Duodenal mucosa (tissue), 2 donors: ENCODE data around the gene NKIRAS2.

Source experiments
- H3K27ac ChIP-seq: one replicate; pipeline ENCODE4 v1.7.0; 2013; ENCODE audit warnings: low read depth, low read length
- H3K27me3 ChIP-seq, 2 donors: one replicate each; pipeline ENCODE4 v1.7.0; 2013; ENCODE audit warnings: low read length in 2 of 2, control low read depth in 1 of 2; ENCODE audit not compliant: insufficient read depth in 2 of 2, control insufficient read depth in 1 of 2
- H3K36me3 ChIP-seq, 2 donors: one replicate each; pipeline ENCODE4 v1.7.0; 2013; ENCODE audit warnings: low read length in 2 of 2, control low read depth in 1 of 2; ENCODE audit not compliant: insufficient read depth in 2 of 2, control insufficient read depth in 1 of 2
- H3K4me1 ChIP-seq, 2 donors: one replicate each; pipeline ENCODE4 v1.7.0; 2013; ENCODE audit warnings: low read length in 2 of 2, control low read depth in 1 of 2; ENCODE audit not compliant: insufficient read depth in 2 of 2, control insufficient read depth in 1 of 2
- H3K4me3 ChIP-seq, 2 donors: one replicate each; pipeline ENCODE4 v1.7.0; 2013; ENCODE audit warnings: low read length in 2 of 2, low read depth in 1 of 2
- H3K9ac ChIP-seq, 2 donors: one replicate each; pipeline ENCODE4 v1.7.0; 2013; ENCODE audit warnings: low read length in 2 of 2, low read depth in 1 of 2
- H3K9me3 ChIP-seq, 2 donors: one replicate each; pipeline ENCODE4 v1.7.0; 2013; ENCODE audit warnings: low read length in 2 of 2, control low read depth in 1 of 2; ENCODE audit not compliant: control insufficient read depth in 1 of 2

NKIRAS2 gene

GRCh38 chr17:41976142-41976768 lies 43.6 kb upstream of the NKIRAS2 start:
- Histone ChIP-seq H3K9ac (no peak overlapping the region), H3K4me1 (peaks cover 12 to 14% of the 10 kb centered on the region in 2 donors), H3K27ac (no peak overlapping the region), H3K9me3 (no peaks in the 10 kb centered on the region), H3K27me3 (no peaks in the 10 kb centered on the region), H3K4me3 (no peak overlapping the region), H3K36me3 (peaks cover 20 to 83% of the 10 kb centered on the region in 2 donors)

GRCh38 chr17:41977991-41978390 lies 41.9 kb upstream of the NKIRAS2 start:
- H3K9ac ChIP-seq = no peak overlapping the region
- H3K9me3 ChIP-seq = no peaks in the 10 kb centered on the region
- H3K4me1 ChIP-seq = peaks cover 7 to 12% of the 10 kb centered on the region in 2 donors
- peaks cover 25 to 86% of the 10 kb centered on the region in 2 donors for H3K36me3 ChIP-seq
- no peak overlapping the region for H3K27ac ChIP-seq
- no peaks in the 10 kb centered on the region for H3K27me3 ChIP-seq
- no peak overlapping the region for H3K4me3 ChIP-seq

GRCh38 chr17:41982026-41982760 lies 37.7 kb upstream of the NKIRAS2 start:
- Histone ChIP-seq H3K4me1 (peaks cover 0 to 4% of the 10 kb centered on the region in 2 donors), H3K4me3 (no peak overlapping the region), H3K27ac (no peak overlapping the region), H3K27me3 (no peaks in the 10 kb centered on the region), H3K9ac (no peak overlapping the region), H3K9me3 (no peaks in the 10 kb centered on the region), H3K36me3 (peaks cover 19 to 83% of the 10 kb centered on the region in 2 donors)

GRCh38 chr17:41984454-41984853 lies 35.4 kb upstream of the NKIRAS2 start:
- Histone ChIP-seq H3K9ac (no peak overlapping the region), H3K4me3 (no peak overlapping the region), H3K27me3 (no peaks in the 10 kb centered on the region), H3K36me3 (peaks cover 38 to 90% of the 10 kb centered on the region in 2 donors), H3K4me1 (no peaks in the 10 kb centered on the region), H3K9me3 (no peaks in the 10 kb centered on the region), H3K27ac (no peak overlapping the region)

GRCh38 chr17:41985919-41986318 lies 34.0 kb upstream of the NKIRAS2 start:
- Histone ChIP-seq H3K36me3 (peaks cover 45 to 91% of the 10 kb centered on the region in 2 donors), H3K27ac (no peak overlapping the region)

GRCh38 chr17:41986634-41987033 lies 33.3 kb upstream of the NKIRAS2 start:
- Histone ChIP-seq H3K36me3 (peaks cover 43 to 92% of the 10 kb centered on the region in 2 donors), H3K27me3 (no peaks in the 10 kb centered on the region), H3K9ac (no peak overlapping the region), H3K27ac (no peak overlapping the region), H3K9me3 (no peaks in the 10 kb centered on the region), H3K4me3 (no peak overlapping the region), H3K4me1 (peaks cover 8 to 10% of the 10 kb centered on the region in 2 donors)

More at GRCh38 chr17:41985919-41986318, 34.0 kb upstream of the NKIRAS2 start:
- peaks cover 8 to 10% of the 10 kb centered on the region in 2 donors for H3K4me1 ChIP-seq
- no peak overlapping the region for H3K9ac ChIP-seq
- no peak overlapping the region for H3K4me3 ChIP-seq
- no peaks in the 10 kb centered on the region for H3K9me3 ChIP-seq
- no peaks in the 10 kb centered on the region for H3K27me3 ChIP-seq

GRCh38 chr17:41987642-41988041 lies 32.2 kb upstream of the NKIRAS2 start:
- Histone ChIP-seq H3K9ac (no peak overlapping the region), H3K36me3 (peaks cover 41 to 90% of the 10 kb centered on the region in 2 donors), H3K27me3 (no peaks in the 10 kb centered on the region), H3K4me3 (no peak overlapping the region), H3K9me3 (no peaks in the 10 kb centered on the region), H3K4me1 (peaks cover 8 to 10% of the 10 kb centered on the region in 2 donors), H3K27ac (no peak overlapping the region)

GRCh38 chr17:41988418-41988817 lies 31.5 kb upstream of the NKIRAS2 start:
- Histone ChIP-seq H3K9ac (no peak overlapping the region), H3K9me3 (no peaks in the 10 kb centered on the region), H3K27me3 (no peaks in the 10 kb centered on the region), H3K4me1 (peaks cover 8 to 10% of the 10 kb centered on the region in 2 donors), H3K4me3 (no peak overlapping the region), H3K27ac (no peak overlapping the region), H3K36me3 (peaks cover 39 to 88% of the 10 kb centered on the region in 2 donors)

GRCh38 chr17:41989702-41990419 lies 30.0 kb upstream of the NKIRAS2 start:
- no peaks in the 10 kb centered on the region for H3K9me3 ChIP-seq
- H3K9ac ChIP-seq = no peak overlapping the region
- peak overlapping the region in 1 of 2 donors; percentile 23 for H3K4me3 ChIP-seq
- peaks cover 39 to 83% of the 10 kb centered on the region in 2 donors for H3K36me3 ChIP-seq
- no peaks in the 10 kb centered on the region for H3K27me3 ChIP-seq
- peaks cover 8 to 10% of the 10 kb centered on the region in 2 donors for H3K4me1 ChIP-seq
- no peak overlapping the region for H3K27ac ChIP-seq

GRCh38 chr17:41992576-41992975 lies 27.3 kb upstream of the NKIRAS2 start:
- Histone ChIP-seq H3K36me3 (peaks cover 49 to 85% of the 10 kb centered on the region in 2 donors), H3K9me3 (no peaks in the 10 kb centered on the region), H3K9ac (no peak overlapping the region), H3K4me1 (peaks cover 8 to 10% of the 10 kb centered on the region in 2 donors), H3K27ac (no peak overlapping the region), H3K27me3 (no peaks in the 10 kb centered on the region), H3K4me3 (no peak overlapping the region)
